Nephron progenitor cell (in vitro differentiated cells): ENCODE results near the gene EED.

Experiments
- DNase-seq: peaks from one replicate; pipeline ENCODE4 v3.0.0; 2021
- H3K27ac Mint-ChIP-seq: 2 replicates; pipeline ENCODE4 v1.8.0; 2021; ENCODE audit warnings: mild to moderate bottlenecking, moderate library complexity, mixed read lengths
- H3K27me3 Mint-ChIP-seq: 2 replicates; pipeline ENCODE4 v1.8.0; 2021; ENCODE audit warnings: mild to moderate bottlenecking, low read depth, mixed read lengths; ENCODE audit not compliant: poor library complexity
- H3K36me3 Mint-ChIP-seq: 2 replicates; pipeline ENCODE4 v1.8.0; 2021; ENCODE audit warnings: low read depth, mixed read lengths
- H3K4me1 Mint-ChIP-seq: 2 replicates; pipeline ENCODE4 v1.8.0; 2021; ENCODE audit warnings: mixed read lengths
- H3K4me3 Mint-ChIP-seq: 2 replicates; pipeline ENCODE4 v1.8.0; 2021; ENCODE audit warnings: mild to moderate bottlenecking, moderate library complexity, mixed read lengths
- H3K9me3 Mint-ChIP-seq: 2 replicates; pipeline ENCODE4 v1.8.0; 2021; ENCODE audit warnings: mild to moderate bottlenecking, moderate library complexity, mixed read lengths
- TF ChIP-seq, protein P1 (sequence below): fragments of 200-600 bp; sonication (generic); IDR thresholded peaks from 2 replicates; pipeline ENCODE4 v1.5.0; 2021; ENCODE audit warnings: antibody characterized with exemption

The EED gene

DNA sequence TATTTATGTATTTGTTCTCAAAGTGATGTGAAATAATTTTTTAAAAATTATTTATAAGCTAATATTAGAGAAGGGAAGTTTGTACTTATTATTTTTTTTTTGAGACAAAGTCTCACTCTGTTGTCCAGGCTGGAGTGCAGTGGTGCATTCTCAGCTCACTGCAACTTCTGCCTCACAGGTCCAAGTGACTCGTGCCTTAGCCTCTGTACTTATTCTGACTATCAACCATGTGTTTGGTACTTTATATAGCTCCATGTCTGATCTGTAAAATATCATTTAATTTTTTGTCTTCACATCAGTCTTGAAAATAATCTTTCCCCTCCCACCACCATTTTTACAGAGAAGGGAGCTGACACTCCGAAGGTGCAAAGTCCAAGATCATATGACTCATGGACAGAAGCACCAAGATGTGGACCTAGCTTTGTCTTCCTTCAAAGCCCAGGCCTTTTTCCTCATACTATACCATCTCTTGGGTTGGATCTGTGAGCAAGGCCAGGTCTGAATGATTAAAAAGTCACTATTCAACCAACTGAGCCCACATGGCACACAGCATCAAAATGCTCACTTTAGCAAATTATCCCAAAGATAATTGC is 32.4 kb upstream of the EED start:
- Mint-ChIP-seq H3K4me1 (no peaks in the 10 kb centered on the region), H3K27me3 (peaks cover 8% of the 10 kb centered on the region), H3K4me3 (no peak overlapping the region), H3K9me3 (peaks cover 7% of the 10 kb centered on the region), H3K36me3 (no peaks in the 10 kb centered on the region), H3K27ac (no peak overlapping the region)
- DNase-seq, result no peak
- TF ChIP-seq, protein P1, sequence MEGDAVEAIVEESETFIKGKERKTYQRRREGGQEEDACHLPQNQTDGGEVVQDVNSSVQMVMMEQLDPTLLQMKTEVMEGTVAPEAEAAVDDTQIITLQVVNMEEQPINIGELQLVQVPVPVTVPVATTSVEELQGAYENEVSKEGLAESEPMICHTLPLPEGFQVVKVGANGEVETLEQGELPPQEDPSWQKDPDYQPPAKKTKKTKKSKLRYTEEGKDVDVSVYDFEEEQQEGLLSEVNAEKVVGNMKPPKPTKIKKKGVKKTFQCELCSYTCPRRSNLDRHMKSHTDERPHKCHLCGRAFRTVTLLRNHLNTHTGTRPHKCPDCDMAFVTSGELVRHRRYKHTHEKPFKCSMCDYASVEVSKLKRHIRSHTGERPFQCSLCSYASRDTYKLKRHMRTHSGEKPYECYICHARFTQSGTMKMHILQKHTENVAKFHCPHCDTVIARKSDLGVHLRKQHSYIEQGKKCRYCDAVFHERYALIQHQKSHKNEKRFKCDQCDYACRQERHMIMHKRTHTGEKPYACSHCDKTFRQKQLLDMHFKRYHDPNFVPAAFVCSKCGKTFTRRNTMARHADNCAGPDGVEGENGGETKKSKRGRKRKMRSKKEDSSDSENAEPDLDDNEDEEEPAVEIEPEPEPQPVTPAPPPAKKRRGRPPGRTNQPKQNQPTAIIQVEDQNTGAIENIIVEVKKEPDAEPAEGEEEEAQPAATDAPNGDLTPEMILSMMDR, result no peak

DNA sequence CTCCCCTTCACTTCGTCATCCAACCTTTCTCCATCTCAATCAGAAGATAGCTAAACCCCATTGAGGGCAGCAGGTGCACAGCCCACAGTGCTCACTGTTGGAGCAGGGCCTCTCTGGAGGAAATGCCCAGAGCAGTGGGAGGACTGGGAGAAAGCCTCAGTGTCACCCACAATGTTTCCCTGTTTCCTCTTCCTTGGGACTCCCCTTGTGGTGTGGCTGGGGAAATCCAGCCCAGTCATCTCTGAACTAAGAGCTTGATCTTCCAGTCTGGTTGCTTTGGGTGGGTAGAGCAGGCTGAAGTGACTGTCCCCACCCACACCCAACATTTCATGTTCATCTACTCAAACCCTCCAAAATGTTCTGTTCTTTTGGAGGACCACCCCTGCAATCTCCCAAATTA is 29.8 kb upstream of the EED start:
- Mint-ChIP-seq H3K9me3 (no peaks in the 10 kb centered on the region), H3K27ac (no peak overlapping the region), H3K4me3 (no peak overlapping the region), H3K36me3 (no peaks in the 10 kb centered on the region), H3K4me1 (no peaks in the 10 kb centered on the region), H3K27me3 (peaks cover 8% of the 10 kb centered on the region)
- DNase-seq, result no peak
- TF ChIP-seq, protein P1, result no peak

DNA sequence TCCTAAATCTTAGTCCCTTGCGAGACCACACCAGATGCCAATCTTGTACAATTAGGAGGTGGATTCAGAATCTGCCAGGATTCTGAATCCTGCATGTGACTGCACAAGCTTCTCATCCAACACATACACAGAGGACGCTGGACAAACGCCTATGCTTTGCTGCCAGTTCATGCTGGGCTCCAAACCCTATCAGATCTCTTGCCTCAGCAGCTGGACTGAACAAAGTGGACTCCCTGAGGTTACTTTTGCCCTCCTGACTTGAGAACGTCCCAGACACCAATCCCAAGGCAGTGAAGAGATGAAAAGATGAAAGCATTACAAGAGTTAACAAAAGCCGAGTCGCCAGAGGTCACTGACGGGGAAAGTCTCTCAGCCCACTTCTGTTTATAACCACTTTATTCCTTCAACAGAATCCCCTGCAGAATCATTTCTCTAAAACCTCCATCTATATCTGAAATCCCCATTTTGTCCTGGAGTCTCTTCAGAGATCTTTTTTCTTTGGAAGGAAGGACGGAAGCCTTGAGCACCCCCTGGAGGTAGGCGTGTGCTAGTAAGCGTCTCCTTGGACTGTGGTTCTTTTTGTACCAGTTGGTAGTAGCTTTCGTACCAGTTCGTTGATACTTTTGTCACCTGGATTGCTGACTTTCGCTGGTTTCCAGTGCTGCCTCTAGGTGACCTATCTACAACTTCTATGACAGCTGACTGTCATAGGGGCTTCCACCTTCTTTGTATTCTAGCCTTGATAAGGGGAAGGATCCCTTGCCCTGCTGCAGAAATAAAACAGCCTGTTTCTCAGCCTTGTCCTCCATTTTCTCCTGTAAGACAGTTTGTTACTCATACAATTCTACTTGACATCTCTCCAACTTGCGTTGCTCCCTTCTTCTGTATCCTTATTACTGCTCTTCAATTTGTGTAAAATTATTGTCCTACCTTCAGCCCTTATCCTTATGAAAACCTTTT is 26.1 kb upstream of the EED start:
- peaks cover 16% of the 10 kb centered on the region for H3K27me3 Mint-ChIP-seq
- TF ChIP-seq, protein P1, result peak; percentile 77
- H3K4me3 Mint-ChIP-seq, result no peak overlapping the region
- H3K9me3 Mint-ChIP-seq, result no peaks in the 10 kb centered on the region
- no peaks in the 10 kb centered on the region for H3K4me1 Mint-ChIP-seq
- DNase-seq, result peak; percentile 65
- no peak overlapping the region for H3K27ac Mint-ChIP-seq
- H3K36me3 Mint-ChIP-seq, result no peaks in the 10 kb centered on the region

DNA sequence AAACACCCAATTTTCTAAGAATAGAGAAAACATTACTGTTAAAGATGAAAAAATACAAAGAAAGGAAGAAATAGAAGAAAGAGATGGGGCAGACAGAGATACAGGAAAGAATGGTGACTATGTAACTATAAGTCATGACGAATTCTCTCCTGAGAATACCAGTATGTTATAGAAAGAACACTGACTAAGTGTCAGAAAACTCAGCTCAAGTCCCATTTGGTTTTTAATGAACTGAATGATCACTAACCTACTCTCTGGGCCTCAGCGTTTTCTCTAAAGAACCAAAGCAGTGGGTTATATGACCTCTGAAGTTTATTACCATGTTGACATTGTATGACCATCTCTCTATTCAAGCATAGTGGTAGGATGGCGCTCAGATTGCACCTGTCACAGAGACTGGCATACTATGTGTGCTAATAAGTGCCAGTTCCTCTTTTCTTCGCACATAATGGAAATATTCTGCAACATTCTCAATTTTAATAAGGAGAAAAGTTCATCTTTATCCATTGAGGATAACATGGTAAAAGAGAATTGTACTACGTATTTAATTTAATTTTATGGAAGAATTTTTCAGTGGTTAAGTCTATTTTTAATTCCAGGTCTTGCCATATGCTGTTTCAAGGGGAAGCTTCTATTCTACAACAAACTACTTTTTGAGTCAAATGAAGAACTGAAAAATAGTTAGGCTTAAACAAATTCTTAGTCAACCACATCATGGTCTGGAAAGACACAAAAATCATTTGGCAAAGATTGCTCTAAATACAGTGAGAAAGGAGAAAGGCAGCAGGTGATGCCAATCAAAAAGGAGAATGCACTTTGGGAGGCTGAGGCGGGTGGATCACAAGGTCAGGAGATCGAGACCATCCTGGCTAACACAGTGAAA is 25.0 kb upstream of the EED start:
- no peak overlapping the region for H3K27ac Mint-ChIP-seq
- peaks cover 5% of the 10 kb centered on the region for H3K36me3 Mint-ChIP-seq
- no peaks in the 10 kb centered on the region for H3K4me1 Mint-ChIP-seq
- peaks cover 6% of the 10 kb centered on the region for H3K9me3 Mint-ChIP-seq
- H3K27me3 Mint-ChIP-seq, result peaks cover 13% of the 10 kb centered on the region
- no peak for DNase-seq
- H3K4me3 Mint-ChIP-seq, result no peak overlapping the region
- TF ChIP-seq, protein P1, result no peak

DNA sequence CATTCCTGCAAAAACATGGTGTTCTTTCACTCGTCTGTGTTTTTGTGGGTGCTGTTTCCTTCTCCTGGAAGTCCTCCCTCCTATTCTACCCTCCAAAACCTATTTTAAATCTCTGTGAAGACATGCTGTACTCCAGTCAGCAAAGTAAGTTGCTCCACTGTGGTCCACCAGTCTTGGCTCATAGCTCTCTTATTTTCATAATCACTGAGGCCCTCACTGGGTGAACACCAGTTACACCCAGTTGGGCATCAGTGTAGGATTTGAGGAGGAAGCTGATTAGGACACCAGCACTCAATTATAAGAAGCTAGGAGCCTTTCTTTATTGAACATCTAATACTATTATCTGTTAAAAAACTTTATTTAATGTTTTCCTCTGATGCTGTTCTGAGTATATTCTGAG is 23.9 kb upstream of the EED start:
- no peak overlapping the region for H3K27ac Mint-ChIP-seq
- no peak overlapping the region for H3K4me3 Mint-ChIP-seq
- peaks cover 8% of the 10 kb centered on the region for H3K27me3 Mint-ChIP-seq
- no peaks in the 10 kb centered on the region for H3K4me1 Mint-ChIP-seq
- H3K36me3 Mint-ChIP-seq, result peaks cover 5% of the 10 kb centered on the region
- H3K9me3 Mint-ChIP-seq, result peaks cover 9% of the 10 kb centered on the region
- TF ChIP-seq, protein P1, result no peak
- DNase-seq, result no peak
